Ramos (cell line): ENCODE results near the gene AUTS2.
"Not testable (repeated sequence)": the region's sequence is repeated elsewhere in the genome, so short reads cannot be mapped to it uniquely, and the experiment has no call there.

Experiments used
- in situ Hi-C: fragments of 300-500 bp; cut with MboI; formaldehyde crosslinking; loops from one replicate; pipeline ENCODE4 v1.14.3; 2022; ENCODE audit warnings: low sequenced_read_pairs; ENCODE audit not compliant: unreplicated experiment

Gene AUTS2

DNA sequence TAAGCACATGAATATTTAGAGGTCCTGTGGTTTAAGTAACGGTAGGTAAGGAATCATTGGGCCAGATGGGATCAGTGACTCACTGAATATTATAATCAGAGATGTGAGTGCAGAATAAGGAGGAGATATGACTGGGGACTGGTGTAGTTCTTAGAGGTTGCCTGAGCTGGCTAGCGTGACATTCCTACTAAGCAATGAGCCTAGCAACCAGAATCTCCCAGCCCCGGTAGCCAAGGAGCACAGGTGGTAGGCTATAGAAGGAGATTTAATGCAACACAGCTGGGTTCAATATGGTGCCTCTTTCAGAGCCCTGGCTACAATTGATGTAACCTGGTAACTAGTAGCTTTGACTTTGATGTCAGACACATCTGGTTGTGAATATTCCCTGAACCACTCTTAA lies 641.6 kb downstream of the AUTS2 start:
- in situ Hi-C loops: no loop called here

DNA sequence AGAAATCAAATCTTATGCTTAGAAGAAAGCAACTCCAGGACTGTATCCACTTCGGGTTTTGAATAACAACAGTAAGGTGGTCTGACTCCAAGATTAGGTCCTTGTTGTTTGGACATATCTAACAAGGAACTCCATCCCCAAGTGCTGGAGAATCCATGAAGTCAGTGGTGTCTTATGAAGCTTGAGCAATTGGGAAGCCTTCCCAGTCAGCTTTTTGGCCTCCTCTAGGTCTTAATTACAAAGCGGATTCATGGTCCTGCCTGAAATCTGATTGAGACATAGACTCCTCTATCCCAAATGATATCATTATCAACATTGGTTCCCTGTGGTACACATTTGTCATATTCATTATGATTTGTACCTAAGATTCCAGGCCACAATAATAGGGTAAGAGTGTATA lies 642.6 kb downstream of the AUTS2 start:
- in situ Hi-C loops: no loop called here

DNA sequence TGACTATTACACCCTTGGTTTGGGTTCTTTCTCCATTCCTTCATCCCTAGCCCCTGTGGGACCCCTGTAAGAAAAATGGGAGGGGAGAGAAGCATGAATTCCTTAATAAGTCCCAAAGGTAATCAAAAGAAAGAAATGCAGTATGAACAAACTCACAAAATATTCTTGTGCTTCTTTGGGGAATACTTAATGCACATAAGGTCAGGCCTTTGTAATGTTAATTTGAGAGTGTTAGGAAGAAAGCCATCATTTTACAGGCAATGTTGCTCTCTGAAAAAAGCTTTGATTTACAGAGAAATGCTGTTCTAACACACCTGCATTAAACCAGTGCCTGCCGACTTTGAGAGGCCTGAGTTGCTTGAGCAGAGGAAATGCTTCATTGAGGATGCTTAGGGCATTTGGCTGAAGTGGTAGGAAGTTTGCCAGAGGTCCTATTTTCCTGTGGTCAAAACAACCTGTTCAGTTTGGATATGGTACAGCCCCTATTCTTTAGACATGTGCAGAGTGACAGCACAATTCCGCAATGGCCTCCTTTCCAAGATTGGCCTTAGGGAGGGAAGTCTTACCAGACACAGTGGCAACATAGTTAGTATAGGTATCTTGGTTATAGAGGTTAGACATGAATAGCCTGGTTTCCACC lies 643.4 kb downstream of the AUTS2 start:
- in situ Hi-C loops: no loop called here

DNA sequence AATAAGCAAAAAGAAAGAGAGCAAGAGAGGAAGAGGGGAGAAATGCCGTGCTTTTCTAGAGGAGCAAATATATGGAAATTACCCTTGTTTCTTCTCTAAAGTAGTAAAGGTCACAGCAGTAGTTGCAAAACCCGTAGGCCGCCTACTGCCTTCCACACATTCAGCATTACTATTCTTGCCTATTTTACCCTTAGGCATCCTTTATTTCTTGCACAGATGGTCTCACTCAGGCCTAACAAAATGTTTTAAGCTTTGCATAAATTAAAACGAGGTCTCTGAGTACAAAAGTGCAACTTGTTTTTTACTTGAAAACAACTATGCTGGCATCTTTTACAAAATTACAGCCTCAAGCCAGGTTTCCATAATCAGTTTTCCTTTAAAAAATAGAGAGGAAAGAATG lies 644.6 kb downstream of the AUTS2 start:
- in situ Hi-C loops: no loop called here

DNA sequence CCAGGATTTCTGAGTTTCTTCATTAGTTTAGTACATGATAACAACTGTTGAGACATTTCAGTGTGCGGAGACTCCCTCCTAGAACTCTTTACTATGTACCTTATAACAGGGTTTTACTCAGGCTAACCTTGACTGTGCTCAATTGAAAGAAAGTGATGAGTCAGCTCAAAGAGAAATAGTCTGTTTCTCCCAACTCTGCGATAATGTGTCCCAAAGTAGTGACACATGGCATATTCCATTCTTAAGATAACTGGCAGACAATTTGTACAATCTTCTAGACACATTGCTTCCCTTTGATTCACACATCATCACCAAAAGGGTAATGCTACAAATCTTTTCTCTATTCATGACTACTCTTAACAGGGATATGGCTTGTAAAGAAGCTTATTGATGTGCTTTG lies 645.2 kb downstream of the AUTS2 start:
- in situ Hi-C loops: no loop called here

- in situ Hi-C loops: no loop called here
Observed at GRCh38 chr7:70257921-70258320, 659.6 kb downstream of the AUTS2 start.

- in situ Hi-C loops: no loop called here
Observed at GRCh38 chr7:70259502-70259901, 661.2 kb downstream of the AUTS2 start.

DNA sequence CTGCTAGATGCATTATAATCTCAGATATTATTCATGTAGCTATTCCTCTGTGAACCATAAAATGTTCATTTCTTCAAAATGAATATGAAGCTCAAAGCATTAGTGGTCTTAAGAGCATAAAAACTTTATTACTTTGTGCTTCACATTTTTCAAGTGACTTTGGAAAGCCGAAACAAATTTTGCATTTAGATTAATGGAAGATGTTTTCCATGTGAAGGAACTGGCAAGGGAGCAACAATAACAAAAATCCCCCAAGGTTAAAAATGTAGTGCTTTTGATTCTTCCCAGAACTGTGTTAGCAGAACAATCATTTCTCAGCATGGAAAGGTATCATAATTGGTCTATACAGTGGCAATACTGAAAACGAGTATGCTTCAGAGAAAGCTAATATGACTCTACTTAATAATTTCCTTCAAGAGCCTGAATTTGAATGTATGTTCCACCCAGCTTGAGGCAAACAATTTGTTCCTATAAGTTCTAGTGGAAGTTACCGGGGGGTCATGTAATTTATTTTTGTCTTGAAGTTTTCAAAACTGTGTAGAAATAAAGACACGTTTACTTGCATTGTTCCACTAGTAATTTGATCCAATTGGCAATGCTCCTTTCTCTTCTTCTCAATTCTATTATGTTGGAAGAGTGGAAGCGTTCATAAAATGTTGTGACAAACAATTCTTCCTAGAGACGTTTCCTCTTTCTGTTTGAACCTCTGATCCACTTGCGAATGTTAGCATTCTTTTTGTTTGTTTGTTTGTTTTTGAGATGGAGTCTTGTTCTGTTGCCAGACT lies 665.4 kb downstream of the AUTS2 start:
- in situ Hi-C loops: no loop called here

DNA sequence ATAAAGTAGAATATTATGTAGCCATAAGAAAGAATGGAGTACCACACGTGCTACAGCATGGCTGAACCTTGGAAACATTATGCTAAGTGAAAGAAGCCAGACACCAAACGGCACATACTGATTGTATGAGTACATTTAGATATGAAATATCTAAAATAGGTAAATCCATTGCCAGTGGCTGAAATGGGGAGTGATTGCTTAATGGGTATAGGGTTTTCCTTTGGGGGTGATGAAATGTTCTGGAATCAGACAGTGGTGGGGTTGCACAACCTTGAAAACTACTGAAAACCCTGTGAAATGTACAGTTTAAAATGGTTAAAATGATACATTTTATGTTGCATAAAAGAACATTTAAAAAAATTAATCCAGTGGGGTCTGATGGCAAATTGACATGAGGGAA lies 667.9 kb downstream of the AUTS2 start:
- in situ Hi-C loops: no loop called here

GRCh38 chr7:70267381-70268120 lies 669.3 kb downstream of the AUTS2 start:
- in situ Hi-C loops: no loop called here

- in situ Hi-C loops: no loop called here
Observed at GRCh38 chr7:70268179-70268578, 669.9 kb downstream of the AUTS2 start.

DNA sequence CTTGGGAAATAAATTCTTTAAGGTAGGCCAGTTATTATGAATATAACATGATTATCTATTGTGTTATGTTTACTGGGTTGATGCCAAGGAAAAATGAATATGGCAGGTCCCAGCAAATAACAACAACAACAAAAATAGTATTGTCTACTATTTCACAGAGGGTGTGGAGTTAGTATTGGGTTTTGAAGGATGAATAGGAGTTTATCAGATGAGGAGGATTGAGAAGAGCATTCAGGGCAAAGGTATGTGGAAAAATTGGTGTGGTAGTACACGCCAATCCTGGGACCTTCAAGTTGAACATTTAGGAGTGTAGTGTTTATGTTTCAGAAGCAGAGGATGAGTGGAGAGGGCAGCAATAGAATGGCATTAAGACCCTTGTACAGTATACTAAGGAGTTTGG lies 671.9 kb downstream of the AUTS2 start:
- in situ Hi-C loops: no loop called here

- in situ Hi-C loops: no loop called here
Observed at GRCh38 chr7:70271617-70272081, 673.4 kb downstream of the AUTS2 start.

GRCh38 chr7:70275570-70275969 lies 677.3 kb downstream of the AUTS2 start:
- in situ Hi-C loops: not testable (repeated sequence)

- in situ Hi-C loops: no loop called here
Observed at GRCh38 chr7:70285187-70285586, 686.9 kb downstream of the AUTS2 start.

DNA sequence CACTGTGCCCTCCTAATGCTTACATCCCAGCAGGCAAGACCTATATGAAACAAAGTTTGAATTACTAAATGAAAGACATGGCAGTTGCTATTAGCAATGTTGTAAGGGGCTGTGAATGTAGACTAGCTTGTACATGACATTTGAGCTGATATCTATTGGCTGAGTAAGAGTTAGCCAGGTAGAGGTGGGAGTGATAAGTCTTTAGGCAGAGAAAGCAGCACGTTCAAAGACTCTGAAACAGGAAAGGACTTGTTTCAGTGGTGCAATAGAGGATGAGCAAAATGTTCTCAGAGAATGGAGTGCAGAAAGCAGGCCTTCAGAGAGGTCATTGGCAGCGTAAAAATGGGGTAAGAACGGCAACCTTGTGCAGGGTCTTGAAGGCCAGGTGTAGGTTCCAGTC lies 687.6 kb downstream of the AUTS2 start:
- in situ Hi-C loops: no loop called here

GRCh38 chr7:70288781-70289456 lies 690.6 kb downstream of the AUTS2 start:
- in situ Hi-C loops: no loop called here

GRCh38 chr7:70292716-70293115 lies 694.4 kb downstream of the AUTS2 start:
- in situ Hi-C loops: no loop called here

- in situ Hi-C loops: no loop called here
Observed at GRCh38 chr7:70294211-70294911, 696.1 kb downstream of the AUTS2 start.
